Measurements from ENCODE around the gene ATP1B4.
"Not testable (repeated sequence)": the region's sequence is repeated elsewhere in the genome, so short reads cannot be mapped to it uniquely, and the experiment has no call there.

The ATP1B4 gene

DNA sequence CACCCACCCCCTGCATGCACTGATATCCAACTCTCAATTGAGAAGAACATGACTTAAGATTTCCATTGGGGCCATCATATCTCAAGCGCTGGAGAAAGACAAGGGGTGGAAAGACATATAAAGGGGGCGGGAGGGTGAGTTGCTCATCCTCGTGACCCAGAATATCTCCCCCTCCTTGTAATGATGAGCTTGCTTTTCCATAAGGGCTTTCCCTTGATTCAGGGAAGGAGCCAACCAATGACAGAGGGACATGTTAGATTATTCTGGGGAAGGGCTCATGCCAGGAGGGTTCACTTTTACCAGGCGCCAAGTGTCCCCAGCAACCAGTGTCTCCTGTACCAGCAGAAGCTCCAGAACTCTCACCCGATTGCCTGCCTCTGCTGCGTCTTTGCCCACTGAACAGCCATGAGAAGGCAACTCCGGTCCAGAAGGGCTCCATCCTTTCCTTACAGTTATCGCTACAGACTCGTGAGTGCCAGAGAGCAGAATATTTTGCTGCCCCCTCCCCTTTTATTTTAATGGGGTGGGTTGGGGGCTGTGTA is at the start of gene ATP1B4:
TSS of gene ATP1B4 (plus strand) at position 326 of the 542 bp plus-strand sequence. CDS start at position 406, 80 bp downstream.
- DNase-seq: no peak

DNA sequence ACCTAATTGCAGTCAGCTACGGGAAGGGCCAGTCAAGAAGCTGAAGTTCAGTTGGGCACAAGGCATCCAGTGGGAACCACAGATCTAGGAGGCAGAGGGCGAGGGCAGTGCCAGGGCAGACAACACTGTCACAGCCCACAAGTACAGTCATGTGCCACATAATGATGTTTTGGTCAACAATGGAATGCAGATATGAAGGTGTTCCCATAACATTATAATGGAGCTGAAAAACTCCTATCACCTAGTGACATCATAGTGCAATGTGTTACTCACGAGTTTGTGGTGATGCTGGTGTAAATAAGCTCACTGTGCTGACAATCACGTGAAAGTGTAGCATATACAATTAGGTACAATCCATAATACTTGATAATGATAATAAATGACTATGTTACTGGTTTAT is 46.1 kb upstream of the ATP1B4 start:
- DNase-seq: no peak

DNA sequence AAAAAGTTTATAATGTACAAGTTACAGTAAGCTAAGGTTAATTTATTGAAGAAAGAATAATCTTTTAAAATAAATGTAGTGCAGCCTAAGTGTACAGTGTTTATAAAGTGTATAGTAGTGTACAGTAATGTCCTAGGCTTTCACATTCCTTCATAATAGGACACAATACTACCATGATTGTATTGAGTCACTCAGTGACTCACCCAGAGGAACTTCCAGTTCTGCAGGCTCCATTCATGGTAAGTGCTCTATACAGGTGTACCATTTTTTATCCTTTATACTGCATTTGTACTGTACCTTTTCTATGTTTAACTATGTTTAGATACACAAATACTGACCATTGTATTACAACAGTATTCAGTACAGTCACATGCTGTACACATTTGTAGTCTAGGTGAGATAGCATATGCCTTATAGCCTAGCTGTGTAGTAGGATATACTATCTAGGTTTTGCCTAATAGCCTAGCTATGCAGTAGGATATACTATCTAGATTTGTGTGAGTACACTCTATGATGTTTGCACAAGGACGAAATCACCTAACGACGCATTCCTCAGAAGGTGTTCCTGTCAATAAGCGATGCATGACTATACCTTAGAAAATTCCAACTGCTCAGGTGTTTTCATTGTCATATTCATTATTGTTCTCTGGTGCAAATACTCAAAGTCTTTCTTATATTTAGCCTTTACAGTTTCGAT is 45.2 kb upstream of the ATP1B4 start:
- DNase-seq: no peak

DNA sequence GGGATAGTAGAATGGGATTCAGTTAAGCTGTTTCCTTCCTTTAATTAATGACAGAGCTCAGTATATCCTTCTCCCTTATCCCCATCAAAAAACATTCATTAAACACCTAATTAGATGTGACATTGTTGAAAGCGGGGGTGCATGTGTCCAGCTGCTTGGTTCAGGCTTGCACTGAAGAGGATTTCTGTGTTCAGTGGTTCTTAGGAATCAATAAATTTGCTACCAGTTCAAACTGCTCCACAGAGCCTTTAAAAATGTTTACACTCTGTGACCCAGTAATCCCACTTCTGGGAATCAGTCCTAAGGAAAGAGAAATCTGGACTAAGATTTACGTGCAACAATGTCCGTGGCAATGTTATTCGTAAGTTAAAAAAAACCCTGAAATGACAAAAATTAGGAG is 43.5 kb upstream of the ATP1B4 start:
- no peak for DNase-seq

DNA sequence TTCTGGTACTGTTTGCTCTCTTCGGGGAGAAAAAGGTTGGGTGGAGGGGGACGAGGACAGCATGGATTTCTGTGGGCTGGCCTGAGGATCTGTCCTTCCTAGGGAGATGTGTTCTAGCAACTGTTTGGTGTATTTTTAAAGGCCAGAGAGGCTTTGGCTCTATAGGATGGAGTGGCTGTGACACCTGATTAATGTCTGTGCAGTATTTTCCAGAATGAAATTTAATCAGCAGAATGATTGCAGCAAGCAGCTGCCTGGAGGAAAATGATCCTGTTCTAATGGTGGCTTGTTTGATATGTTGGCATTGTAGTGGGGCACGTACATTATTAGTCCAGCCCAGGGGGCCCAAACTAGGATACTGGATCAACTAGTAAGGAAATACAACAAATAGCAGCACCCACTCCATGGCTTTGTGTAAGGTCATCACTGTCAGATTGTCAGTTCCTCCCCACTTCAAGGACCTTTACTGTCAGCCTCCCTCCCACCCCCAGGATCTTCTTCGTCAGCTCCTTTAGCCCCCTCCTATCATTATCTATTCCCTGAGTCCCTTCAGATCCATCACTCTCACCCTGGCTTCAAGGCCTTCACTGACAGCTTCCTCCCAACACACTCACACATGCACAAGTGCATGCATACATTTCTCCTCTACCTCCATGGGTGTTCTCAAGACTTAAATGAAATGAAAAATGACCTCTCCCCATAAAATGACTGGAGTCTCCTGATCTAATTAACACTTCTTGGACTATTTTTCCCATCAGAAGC is 40.2 kb upstream of the ATP1B4 start:
- DNase-seq: no peak

DNA sequence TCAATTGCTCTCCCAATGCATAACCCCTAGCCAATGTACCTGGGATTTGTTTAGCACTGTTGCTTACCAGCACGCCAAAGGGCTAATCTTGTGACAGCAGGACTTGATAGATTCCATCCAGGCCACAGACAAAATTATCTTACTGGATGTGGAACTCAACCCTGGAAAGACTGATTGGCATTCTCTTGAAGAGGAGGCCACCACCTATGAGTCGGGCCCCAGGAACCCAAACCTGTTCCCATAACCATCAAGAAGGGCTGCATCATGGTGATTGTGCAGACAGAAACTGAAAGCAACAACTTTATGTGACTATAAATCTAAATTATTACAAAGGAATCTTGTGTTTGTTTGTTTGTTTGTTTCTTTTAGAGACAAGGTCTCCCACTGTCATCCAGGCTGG is 30.8 kb upstream of the ATP1B4 start:
- DNase-seq: no peak

DNA sequence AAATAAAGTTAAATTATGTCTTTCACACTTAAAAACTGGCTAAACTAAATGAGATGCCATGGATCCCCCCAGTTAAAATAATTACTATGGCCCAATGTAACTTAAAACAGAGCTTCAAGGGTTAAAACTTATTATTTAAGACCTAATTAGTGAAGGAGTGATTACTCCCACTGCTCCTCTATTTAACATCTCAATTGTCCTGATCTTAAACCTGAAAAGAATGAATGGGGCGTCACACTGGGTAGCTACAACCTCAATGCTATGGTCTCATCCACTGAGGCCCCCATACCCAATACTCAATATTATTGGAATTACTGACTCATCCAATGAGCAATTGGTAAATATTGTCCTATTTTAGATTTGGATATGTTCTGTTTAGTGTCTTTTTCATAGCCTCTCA is 29.5 kb upstream of the ATP1B4 start:
- no peak for DNase-seq

DNA sequence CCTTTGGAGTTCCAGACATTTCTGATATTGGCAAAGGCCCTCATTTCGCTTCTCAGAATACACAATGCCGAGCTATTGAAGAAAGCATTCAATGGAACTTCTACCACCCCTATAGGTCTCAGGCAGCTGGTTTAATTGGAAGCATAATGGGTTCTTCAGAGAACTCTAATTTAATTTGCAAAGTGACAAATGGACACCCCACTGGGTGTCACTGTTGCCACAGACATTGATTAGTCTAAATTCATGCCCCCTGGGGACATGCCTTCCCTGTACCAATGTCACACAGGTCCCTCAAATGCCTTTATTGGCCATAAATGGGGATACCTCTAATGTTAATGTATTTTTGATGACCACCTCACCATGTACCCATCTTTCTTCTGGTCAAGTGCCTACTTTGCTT is 27.7 kb upstream of the ATP1B4 start:
- no peak for DNase-seq

DNA sequence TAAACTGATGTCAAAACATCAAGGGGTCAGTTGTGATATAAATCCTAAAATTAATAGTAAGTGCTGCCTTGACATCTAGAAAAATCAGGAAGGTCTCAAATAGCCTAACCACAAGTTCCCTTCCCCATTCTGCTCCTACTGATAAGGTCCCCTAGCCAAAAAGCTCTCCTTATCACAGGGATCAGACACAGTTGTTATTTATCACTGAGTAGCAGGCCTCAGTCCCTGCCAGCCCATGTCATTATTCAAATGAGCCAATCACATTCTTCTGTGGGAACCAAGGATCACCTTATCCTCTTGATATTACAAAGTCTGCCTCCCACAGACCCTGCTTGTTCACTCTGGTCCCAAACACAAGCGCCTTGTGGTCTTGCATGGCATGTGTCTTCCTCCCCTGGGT is 27.3 kb upstream of the ATP1B4 start:
- DNase-seq: no peak

DNA sequence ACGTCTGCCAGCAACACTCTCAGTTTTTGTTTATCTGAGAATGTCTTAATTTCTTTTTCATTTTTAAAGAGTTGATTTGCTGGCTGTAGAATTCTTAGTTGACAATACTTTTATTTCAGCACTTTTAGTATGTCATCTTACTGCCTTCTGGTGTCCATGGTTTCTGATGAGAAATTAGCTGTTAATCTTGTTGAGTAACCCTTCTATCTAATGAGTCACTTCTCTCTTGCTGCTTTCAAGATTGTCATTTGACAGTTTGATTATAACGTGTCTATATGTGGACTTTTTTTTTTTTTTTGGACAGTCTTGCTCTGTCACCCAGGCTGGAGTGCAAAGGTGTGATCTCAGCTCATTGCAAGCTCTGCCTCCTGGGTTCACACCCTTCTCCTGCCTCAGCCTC is 26.6 kb upstream of the ATP1B4 start:
- DNase-seq: no peak

DNA sequence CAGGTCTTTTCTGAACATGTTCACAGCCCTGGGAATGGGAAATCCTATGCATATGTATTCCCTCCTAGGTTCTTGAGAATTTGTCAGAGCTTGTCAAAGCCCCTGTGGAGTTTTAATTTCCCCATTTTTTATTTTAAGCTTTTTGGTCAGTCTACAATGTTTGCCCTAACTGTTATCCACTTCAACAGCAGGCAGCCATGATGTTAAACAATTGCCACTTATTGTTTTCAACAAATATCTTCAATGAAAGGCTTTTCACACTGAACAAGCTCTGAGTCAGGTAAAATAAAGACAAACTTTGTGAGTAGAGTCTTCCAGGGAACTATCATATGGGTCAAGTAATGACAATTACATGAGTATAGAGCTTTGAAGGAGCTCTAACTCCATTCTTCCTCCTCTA is 25.0 kb upstream of the ATP1B4 start:
- DNase-seq: no peak

DNA sequence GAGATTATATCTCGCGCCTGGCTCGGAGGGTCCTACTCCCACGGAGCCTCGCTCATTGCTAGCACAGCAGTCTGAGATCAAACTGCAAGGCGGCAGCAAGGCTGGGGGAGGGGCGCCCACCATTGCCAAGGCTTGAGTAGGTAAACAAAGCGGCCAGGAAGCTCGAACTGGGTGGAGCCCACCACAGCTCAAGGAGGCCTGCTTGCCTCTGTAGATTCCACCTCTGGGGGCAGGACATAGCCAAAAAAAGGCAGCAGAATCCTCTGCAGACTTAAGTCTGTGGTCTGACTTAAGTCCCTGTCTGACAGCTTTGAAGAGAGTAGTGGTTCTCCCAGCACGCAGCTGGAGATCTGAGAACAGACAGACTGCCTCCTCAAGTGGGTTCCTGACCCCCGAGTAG is 17.3 kb upstream of the ATP1B4 start:
- not testable (repeated sequence) for DNase-seq

DNA sequence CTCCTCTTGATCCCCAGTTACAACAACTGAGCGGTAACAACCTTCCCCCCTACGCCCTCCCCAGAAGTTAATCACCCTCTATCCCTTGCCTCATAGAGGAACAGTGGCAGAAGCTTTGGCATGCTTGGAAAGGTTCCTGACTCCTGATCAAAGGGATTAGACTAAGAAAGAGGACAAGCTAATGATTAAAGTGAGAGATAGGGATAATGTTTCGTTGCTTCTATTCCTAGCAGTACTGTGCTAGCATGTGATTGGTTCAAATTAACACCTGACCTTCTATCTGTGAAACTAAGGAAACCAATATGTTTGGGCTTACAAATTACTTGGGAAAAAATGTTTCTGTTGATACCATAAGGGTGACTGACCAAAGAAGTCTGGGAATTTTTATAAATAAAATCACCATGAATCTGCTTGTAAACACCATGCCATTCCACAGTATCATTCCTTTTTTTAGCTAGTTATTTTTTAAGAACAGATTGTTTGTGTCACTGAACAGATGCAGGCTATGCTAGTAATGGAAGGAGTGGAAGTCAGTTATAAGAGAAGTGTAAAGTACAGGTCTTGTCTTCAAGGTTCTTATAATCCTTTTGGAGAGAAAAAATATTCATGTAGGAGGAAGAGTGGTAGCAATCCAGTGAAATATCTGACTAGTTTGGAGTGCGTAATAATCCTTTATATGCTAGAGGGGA is 11.3 kb upstream of the ATP1B4 start:
- no peak for DNase-seq

DNA sequence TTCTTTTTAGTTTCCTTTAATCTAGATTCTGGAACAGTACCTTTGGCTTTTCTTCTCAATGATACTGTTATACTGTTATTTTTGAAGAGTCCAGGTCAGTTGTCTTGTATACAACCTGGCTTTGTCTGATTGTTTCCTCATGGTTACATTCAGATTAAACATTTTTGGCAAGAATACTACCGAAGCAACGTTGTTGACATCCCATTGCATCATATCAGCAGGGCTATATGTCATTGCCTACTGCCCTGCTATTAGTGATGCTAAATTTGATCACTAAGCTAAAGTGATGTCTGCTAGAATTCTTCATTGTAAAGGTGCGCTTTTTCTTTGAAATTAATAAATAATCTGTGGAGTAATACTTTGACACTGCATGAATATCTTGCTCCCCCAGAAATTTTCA is 5.8 kb upstream of the ATP1B4 start:
- no peak for DNase-seq

DNA sequence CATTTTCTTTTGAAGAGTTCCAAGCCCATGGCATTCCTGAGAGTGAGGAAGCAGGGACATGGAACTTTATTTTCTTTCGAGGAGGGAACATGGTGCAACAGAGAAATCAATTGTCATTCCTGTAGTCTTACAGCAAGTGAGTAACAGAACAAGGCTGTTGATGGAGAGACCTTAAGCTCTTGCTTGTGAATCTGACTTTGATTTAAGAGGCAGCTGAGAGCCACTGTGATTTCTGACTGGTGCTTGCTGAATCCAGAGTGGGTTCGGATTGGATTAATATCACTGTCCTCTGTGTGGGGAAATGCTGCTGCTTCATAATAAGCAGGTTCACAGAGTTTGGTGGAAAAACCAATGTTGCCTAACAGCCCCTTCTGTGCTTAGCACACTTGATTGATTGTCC is 4.7 kb upstream of the ATP1B4 start:
- DNase-seq: no peak

DNA sequence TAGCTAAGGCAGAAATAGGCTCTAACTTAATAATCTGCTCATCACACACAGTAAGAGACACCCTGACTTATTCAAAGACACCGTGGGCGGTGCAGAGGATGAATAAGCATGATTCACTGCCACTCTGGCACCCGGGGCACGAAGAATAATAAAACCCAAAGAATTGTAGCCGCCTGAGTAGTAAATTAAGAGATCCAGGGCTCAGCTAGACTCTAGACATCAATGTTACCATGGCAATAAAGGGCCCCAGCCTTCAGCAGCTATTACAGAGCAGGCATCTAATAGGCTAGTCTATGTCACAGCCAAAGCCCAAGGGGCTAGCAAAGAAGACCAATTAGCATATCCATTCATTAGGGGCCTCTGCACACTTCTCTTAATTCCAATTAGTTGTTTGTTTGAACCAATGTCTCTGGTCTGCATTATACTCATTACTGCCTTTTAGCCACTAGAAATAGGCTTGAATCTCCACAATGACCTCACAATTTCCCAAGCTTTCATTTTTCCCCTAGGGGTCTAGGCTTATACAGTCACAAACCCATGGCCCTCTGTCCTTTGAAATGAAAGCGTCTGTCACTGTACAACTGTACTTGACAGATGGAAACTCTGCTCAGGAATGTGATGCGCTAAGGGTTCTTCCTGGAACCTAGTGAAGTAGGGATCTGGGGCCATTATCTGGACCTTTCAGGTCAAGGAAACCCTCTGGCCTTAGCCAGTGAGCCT is 3.0 kb upstream of the ATP1B4 start:
- DNase-seq: peak; percentile 66

DNA sequence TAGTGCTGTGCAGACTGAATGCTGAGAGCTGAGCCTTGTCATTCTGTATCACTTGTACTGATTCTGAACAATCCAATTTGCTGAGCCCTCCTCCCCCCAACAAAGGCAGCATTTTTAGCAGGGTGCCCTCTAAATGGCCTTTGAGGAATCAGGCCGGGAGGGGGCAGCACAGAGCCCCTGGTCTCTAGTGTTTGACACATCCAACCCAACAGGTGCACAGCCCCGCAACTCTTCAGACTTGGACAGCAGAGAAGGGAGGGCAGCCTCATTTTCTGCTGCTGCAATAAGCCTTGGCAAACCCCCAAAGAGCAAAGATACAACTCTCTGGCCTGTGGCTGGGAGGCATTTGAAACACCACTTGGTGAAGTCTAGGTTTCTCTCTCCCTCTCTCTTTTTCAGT is 3.4 kb downstream of the ATP1B4 start:
- peak; percentile 62 for DNase-seq

DNA sequence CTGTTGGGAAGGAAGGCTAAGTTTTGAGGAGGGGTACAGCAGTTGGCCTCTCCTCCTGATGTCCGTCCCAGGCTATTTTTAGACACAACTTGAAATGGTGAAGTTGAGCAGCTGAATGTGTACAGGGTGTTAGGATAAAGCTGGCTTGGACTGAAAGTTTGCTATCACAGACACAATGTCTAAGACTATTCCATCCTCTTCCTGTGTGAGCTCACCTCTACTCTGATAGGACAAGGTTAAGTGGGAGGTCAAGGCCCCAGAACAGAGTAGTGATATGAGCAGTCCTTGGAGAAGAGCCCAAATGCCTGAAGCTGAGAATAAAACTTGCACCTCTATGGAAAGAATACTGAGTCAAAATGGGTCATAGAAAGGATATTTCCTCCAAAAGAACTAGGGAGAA is 4.1 kb downstream of the ATP1B4 start:
- no peak for DNase-seq

DNA sequence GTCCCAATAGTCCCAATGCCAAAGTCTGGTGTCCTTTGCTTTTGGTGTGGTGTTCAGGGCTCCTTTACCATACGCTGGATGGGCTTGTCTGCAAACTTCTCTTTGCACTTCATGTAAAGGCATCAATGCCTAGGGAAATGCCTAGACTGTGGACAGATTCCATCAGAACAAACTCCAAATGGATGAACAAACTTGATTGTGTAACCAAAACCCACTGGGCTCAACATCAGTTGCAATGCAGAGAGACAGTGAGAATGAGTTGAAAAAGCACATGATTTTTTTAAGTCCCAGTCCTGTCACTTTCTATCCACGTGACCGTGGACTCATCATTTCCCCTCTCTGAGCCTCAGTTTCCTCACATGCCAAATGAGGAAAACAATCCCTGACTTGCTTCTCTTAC is 4.9 kb downstream of the ATP1B4 start:
- DNase-seq: no peak

DNA sequence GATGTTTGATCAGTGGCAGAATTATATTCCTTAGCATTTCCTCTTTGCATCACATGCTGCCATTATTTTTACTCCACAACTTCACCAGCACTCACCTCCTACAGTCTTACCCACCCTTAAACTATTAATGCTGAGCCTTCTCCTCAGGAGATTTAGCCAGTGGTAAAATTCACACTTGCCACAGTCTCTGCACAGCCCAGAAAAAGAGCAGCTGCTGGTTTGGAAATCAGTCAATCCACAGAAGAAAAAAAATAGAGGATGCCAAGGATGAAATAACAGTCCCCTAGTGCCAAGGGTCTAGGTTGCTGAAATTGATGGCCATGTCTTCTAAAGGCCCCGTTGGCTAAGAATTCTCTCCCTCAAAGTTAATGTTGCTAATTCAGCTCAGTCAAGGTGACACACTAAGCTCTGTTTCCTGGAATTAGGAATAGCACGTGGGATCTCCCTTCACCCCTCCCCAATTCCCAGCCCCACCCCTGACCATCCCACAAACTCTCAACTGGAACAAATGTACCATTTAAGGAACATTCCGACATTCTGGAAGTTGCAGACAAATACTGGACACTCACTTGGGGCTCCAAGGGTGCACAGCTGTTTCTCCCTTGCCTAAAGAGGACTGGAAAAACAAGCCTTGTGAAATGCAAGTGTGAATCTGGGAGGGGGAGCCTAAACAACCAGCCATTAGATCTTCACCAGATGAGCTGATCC is 5.7 kb downstream of the ATP1B4 start:
- no peak for DNase-seq

DNA sequence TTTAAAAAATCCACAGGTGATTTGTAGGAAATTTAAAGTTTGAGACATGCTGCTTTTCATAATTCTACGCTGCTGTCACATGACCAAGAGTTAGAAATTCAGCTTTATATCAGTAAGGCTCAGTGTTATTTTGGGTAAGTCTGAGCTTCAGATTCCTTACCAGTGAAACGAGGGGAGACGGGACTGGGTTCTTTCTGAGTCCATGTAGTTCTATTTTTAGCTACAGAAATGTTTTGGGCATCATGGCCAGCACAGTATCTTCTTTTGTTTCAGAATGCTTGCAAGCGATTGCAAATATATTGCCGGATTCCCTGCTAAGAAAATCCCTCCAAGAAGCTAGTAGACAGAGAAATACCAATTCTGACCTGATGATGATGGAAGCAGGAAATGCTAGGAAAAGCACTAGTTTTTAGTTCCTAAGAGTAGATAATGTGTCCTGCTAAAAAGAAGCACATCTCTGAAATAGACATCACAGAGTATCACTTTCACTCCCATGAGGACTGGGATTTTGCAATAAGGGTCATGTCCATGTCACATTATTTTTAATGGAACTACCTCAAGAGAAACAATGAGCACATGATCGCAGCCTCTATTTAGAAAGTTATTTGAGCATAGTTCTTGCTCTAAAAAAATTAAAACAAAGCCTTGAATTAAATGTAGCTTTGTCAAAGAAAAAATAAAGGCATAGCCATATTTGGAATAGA is 10.9 kb downstream of the ATP1B4 start:
- no peak for DNase-seq

DNA sequence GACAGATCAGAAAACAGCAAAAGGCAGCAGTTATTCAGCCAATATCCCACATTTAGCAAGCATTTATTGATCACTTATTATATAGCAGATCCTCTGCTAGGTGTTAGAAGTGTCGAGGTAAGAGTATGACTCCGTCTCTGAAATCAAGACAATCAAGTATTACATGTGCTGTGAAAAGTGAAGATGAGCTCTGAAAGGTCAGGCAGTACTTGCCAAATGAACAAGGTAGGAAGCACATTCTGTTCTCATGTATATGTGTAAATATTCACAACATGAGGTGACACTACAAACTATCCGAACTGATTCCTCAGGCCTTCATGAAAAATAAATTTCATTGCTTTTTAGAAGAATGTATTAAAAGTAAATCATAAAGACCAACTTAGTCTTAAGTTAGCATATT is 15.3 kb downstream of the ATP1B4 start:
- DNase-seq: no peak
